GM12892 (cell line): ENCODE measurements around the gene KRT23.

Experiments
- DNase-seq: peaks from one replicate; pipeline ENCODE4 v3.0.0; 2011; ENCODE audit not compliant: insufficient read length
- FAIRE-seq: peaks from 2 replicates; lab custom pipeline; 2011; peaks lifted over from hg19 to GRCh38; lab: Jason Lieb, UNC
- POLR2A ChIP-seq: IDR thresholded peaks from 2 replicates; pipeline ENCODE4 v1.6.1; 2011; ENCODE audit warnings: low read depth, low read length, control low read depth
- POLR2AphosphoS5 ChIP-seq: IDR thresholded peaks from 2 replicates; pipeline ENCODE4 v1.6.1; 2011; ENCODE audit warnings: low read depth, low read length, control low read depth
- TAF1 ChIP-seq: IDR thresholded peaks from 2 replicates; pipeline ENCODE4 v1.6.1; 2011; ENCODE audit warnings: low read depth, mild to moderate bottlenecking, control low read depth, low read length, borderline replicate concordance

The KRT23 gene

DNA sequence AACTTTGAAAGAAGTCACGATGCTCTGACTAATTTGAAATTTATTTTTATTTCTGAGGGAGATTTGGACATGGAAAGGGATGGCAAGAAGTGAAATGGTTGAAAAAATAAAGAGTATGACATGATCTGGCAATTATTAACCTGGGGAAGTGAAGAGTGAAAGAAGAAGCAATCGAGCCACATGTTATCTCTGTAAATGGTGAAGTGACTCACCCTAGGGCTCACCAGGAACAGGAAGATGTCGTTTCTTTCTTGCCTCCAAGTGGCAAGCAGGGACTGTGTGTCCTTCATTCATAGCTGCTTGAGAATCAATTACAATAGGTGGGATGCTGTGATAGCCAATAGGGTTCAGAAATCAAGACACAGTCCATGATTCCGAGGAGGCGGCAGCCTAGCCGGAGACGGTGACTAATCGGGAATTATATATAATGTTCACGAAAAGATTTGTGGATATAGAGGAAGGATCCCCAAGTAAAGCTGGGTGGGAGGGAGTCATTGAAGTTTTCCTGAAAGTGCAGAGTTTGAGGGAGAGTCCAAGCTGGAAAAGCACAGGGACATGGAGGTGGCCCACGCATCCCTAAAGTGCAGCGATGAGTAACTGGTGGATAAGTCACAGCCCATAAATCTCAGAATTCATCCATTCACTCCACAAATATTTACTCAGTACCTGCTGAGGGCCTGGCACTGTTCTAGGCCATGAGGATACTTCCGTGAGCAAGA is 34.2 kb downstream of the KRT23 start:
- no peak for DNase-seq
- FAIRE-seq, result no peak
- TF ChIP-seq TAF1, result no peak
- no peak for TF ChIP-seq POLR2A
- TF ChIP-seq POLR2AphosphoS5, result no peak

DNA sequence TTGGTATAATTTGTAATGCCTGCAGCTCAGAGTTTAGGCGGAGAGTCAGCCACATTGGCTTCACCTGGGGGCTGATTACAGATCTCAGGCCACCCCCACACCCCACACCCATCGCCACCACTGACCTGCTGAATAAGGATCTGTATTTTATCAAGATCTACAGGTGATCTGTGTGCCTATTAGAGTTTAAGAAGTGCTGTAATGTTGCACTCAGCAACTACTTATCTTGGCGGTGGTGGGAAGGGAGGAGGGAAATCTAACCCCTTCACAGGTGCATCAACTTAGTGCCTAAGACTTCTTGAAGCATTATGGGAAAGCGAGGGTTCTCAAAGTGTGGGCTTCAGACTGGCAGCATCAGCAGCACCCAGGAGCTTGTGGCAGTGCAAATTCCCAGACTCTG is 34.9 kb downstream of the KRT23 start:
- FAIRE-seq (no peak), DNase-seq (no peak)
- TF ChIP-seq TAF1 (no peak), POLR2AphosphoS5 (no peak), POLR2A (no peak)

DNA sequence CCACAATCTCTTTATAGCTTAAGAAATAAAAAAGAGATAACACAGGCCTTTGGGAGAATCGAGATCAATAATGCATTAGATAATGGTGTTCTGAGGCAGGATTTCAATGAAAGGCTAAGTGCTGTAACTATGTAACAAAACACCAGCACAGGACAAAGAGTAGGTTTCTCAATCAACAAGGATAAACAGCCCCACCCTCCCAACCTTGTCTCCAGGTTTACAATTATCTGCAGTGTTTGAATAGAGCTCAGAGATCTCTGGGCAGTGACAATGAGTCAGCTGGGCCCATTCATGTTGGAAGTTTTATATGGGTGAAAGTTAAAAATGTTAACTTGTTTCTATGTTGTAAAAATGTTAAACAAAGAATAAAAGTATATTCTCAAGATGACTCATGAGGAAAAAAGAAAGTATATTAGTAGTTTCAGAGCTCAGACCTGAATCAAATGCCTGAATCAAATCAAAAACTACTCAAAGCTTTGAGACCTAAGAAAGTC is 35.4 kb downstream of the KRT23 start:
- no peak for TF ChIP-seq TAF1
- TF ChIP-seq POLR2A, result no peak
- TF ChIP-seq POLR2AphosphoS5, result no peak
- no peak for DNase-seq
- no peak for FAIRE-seq

DNA sequence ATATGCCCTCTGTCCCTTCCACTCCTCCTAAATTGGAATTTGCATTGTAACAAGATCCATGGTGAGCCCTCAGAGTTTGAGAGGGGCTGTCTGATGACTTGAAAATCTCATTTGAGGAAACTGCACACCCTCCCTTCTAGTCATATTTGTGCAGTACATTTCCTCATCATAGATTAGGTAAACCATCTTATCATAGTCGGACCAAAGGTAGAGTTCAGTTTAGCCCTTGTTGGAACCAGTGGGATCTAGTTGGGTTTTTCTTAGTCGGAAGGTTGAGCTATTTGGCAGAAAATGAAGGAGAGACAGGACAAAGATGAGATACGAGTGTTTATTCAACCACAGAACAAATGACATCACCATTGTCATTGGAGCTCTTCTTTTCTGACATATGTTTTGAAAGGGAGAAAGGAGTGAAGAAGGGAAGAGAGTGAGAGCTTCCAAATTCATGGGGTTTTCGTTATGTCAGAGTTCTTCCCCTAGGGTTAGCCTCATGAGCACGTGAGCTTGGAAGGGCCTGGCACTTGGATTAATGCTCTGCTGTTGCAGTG is 36.6 kb downstream of the KRT23 start:
- no peak for FAIRE-seq
- no peak for DNase-seq
- TF ChIP-seq POLR2A, result no peak
- no peak for TF ChIP-seq TAF1
- no peak for TF ChIP-seq POLR2AphosphoS5

DNA sequence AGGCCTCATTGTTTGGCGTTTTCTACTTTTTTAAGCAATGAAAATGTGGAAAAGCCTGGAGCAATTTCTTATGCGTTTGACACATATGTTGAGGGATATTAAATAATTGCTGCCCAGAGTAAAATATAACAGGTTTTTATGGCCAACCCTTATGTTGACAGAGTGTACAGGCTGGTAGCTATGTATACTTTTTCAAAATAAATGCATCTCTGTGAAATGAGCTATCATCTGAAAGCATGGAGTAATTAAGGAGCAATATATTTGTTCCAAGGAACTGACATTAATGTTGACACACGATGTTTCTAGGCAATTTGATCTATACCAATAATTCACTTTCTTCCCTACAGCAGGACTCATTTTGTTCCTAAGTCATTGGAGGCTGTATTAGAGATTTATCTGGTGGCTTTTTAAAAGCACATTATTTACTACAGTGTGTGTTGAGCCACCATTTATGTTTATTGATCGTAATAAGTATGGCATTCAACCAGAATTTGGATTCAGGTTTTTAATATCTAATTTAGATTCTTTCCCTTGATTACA is 40.5 kb downstream of the KRT23 start:
- no peak for FAIRE-seq

DNA sequence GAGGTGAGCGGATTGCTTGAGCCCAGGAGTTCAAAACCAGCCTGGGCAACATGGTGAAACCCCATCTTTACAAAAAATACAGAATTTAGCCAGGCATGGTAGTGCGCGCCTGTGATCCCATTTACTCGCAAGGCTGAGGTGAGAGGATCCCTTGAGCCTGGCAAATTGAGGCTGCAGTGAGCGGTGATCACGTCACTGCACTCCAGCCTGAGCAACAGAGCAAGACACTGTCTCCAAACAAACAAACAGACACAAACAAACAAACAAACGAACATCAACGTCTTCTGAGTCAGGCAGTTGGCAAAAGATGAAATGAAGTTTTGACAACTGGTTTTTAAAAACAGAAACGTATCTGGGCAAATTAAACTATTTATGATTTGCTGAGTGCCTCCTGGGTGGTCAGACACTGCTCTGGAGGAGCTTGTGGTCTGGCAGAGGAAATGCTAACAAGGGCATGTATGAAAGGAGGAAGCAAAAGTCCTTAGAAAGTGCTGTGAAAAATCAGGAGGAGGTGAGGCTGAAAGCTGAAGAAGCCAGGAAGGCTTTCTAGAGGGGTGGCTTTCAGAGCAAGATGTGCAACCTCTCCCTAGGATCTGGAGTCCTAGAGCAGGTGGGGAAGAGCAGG is 42.2 kb downstream of the KRT23 start:
- DNase-seq (no peak), FAIRE-seq (no peak)
- TF ChIP-seq POLR2AphosphoS5 (no peak), POLR2A (no peak), TAF1 (no peak)

More for the DNA sequence above, 40.5 kb downstream of the KRT23 start:
- no peak for TF ChIP-seq POLR2AphosphoS5
- TF ChIP-seq TAF1, result no peak
- no peak for TF ChIP-seq POLR2A
- DNase-seq, result no peak

DNA sequence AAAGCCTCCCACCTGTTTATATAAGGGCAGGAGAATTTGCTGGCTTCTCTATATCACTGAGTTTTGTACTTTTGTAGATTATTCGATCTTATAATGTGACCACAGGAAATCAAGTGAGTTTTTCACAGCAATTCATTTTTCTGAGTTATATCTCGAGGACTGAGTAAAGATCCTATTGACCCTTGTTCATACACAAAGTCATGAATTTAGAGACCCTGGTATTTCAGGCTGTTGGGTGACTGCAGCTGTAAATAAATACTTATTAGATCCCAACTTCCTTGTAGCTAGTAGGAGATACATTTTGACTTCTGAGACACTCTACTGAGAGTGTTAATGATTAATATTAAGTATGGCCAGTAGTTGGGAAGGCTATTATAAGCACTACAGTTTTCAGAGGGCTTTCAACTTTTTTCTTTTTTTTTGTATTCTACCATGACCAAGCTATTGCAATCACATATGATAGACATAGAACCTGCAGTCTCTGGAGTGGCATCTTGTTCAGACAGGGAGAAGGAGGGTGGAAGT is 49.2 kb downstream of the KRT23 start:
- no peak for DNase-seq
- TF ChIP-seq POLR2AphosphoS5, result no peak
- no peak for TF ChIP-seq TAF1
- no peak for TF ChIP-seq POLR2A
- no peak for FAIRE-seq

DNA sequence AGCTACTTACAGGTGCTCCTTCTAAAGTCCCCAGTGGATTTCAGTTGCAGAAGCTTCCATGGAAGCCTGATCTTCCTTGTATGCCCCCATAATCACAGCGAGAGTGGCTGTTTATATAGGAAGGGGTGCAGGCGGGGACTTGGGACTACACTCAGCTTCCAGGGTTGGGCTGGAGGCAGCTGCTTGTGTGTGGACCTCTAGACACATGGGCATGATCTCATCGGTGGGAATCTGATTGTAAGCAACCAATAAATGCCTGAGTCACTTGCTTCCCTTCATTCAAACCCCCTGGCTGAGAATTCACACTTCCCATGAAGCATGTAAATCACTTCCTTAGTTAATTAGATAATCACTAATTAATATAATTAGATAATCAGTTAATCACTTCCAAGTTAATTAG is 51.4 kb downstream of the KRT23 start:
- no peak for TF ChIP-seq POLR2AphosphoS5
- no peak for TF ChIP-seq TAF1
- TF ChIP-seq POLR2A, result no peak
- no peak for DNase-seq
- no peak for FAIRE-seq

DNA sequence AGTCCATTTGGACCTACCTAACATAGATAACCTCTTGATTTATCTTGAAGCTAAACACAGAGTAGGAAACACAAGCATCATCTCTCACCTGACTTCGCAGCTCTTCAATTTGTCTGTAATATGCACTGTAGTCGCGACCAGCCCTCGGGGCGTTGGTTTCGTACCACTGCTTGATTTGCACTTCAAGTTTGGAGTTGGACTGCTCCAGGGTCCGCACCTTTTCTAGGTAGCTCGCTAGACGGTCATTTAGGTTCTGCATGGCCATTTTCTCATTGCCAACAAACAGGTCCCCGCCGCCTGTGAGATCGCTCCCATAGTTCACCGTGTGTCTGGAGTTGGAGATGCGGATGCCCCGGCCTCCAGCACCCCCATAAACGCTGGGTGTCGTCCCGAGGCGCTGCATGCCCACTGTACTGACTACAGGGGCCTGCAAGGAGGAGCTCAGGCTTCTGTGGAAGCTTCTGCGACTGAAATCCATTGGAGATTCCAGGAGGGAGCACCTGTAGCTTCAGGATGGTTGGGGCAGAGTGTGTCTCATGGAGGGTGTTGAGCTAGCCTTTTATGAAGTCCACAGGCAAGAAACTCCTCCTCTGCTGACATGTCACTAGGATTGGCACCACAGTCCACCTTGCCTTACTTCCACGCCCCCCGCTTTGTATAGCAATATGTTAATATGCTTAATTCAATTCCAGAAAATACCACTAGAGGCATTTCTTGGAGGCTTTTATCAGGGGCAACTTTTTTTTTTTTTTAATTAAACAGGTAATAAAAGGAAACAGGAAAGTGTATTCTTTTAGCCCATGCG is 52.5 kb downstream of the KRT23 start, which contains the start of gene KRT20:
KRT20 (minus strand) TSS at position 535 of the 805 bp plus-strand sequence; CDS start at position 478, 57 bp downstream.
- no peak for DNase-seq
- no peak for FAIRE-seq
- TF ChIP-seq POLR2A, result no peak
- TF ChIP-seq POLR2AphosphoS5, result no peak
- TF ChIP-seq TAF1, result no peak

DNA sequence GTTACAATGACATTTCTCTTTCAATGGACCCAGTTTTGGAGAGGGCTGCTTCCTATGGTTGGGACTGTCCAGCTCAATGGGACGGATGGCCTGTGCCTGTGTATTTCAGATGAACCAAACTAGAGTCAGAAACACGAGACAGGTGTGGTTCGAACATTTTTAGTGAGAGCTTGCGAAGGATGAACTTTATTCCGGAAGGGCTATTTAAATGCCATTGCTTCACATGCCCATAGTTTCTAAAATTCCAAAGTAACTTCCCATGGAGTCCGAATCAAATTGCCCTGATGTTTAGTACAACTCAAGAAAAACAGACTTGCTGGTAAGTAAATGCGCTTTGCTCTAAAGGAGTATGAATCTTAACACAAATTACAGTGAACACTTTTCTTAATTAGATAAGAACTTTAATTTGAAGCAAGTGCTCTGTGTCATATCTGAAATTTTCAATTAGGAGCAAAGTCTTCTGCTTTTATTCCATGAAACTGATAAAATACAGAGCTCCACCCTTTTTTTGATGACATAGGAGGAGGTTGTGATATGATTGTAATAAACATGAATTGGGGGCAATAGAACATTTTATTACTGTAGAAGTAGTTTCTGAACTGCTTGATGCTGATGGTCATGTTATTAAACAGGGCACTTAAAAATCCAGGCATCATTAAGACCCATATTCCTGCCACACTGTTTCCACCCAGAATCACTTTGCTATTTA is 53.7 kb downstream of the KRT23 start:
- TF ChIP-seq TAF1, result no peak
- no peak for TF ChIP-seq POLR2A
- TF ChIP-seq POLR2AphosphoS5, result no peak
- FAIRE-seq (no peak), DNase-seq (no peak)

DNA sequence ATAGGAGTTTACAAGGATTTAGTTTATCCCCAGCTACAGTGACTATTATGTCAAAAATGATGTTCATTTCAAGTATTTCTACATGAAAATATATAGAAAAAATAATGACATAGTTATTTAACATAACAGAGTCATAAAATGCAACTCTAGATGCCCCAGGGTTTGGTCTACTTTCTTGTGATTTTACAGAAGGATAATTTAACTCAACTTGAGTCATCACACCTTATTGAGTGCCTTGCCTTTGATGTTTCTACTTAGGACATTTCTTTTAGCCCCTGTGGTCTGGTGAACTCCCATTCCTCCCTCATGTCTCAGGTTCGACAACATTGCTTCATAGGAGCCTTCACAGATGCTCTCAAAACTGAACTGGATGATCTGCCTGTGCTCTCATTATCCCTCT is 54.4 kb downstream of the KRT23 start:
- no peak for FAIRE-seq
- no peak for DNase-seq
- TF ChIP-seq TAF1, result no peak
